GM12892 (cell line): ENCODE data around the gene APOM.

ENCODE experiments used
- POLR2A ChIP-seq: IDR thresholded peaks from 2 replicates; pipeline ENCODE4 v1.6.1; 2011; ENCODE audit warnings: low read depth, low read length, control low read depth
- TAF1 ChIP-seq: IDR thresholded peaks from 2 replicates; pipeline ENCODE4 v1.6.1; 2011; ENCODE audit warnings: low read depth, mild to moderate bottlenecking, control low read depth, low read length, borderline replicate concordance

DNA sequence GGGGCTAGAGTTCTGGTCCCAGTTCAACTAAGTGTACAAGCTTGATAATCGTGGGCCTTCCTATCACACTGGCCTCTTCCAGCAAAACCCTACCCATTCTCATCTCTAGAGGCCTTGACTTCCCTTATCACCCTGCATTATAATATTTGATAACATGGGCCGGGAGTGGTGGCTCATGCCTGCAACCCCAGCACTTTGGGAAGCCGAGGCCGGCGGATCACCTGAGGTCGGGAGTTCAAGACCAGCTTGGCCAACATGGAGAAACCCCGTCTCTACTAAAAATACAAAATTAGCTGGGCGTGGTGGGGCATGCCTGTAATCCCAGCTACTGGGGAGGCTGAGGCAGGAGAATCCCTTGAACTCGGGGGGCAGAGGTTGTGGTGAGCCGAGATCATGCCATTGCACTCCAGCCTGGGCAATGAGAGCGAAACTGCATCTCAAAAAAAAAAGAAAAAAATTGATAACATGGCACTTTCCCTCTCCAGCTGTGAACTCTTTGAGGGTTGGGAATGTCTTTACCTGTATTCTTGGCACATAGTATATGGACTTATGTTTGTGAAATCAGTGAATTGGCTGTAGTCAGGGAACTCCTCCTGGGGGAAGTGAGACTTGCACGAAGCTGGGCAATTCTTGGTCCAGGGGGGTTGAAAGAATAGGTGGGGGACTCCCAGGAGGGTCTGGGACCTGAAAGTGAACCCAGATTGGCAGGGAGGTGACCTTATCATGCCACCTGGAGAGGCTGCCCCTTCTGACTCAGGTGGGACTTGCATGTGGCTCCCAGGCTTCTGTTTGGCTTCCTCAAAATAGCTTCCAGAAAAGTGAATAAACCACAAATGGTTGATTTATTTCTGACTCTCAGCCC lies 5.8 kb downstream of the APOM start:
- TF ChIP-seq POLR2A (0 out of 2 replicates have a peak, but pooled peaks have one; percentile 1), TAF1 (no peak)
